ENCODE measurements around the gene CDKAL1.

DNA sequence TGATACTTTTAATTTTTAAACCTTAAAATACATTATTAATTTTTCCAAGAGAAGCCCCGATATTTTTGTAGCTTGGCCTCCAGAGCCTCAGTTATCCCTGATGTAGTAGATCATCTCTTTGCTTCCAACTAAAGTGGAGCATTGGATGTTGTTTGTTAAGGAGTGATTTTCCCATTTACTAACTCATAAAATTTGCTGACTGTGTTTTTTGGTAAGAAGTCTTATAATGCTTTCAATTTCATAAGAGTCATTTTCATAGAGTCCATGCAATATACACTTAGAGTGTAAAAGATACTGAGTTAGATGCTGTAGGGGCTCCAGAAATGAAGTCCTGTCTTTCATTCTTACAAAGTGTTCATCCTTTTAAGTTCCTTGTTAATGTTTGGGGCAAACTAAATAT is 46.8 kb downstream of the CDKAL1 start:
- TF ChIP-seq, protein P1, sequence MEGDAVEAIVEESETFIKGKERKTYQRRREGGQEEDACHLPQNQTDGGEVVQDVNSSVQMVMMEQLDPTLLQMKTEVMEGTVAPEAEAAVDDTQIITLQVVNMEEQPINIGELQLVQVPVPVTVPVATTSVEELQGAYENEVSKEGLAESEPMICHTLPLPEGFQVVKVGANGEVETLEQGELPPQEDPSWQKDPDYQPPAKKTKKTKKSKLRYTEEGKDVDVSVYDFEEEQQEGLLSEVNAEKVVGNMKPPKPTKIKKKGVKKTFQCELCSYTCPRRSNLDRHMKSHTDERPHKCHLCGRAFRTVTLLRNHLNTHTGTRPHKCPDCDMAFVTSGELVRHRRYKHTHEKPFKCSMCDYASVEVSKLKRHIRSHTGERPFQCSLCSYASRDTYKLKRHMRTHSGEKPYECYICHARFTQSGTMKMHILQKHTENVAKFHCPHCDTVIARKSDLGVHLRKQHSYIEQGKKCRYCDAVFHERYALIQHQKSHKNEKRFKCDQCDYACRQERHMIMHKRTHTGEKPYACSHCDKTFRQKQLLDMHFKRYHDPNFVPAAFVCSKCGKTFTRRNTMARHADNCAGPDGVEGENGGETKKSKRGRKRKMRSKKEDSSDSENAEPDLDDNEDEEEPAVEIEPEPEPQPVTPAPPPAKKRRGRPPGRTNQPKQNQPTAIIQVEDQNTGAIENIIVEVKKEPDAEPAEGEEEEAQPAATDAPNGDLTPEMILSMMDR (IDR thresholded peaks at IDR 0.05; ENCODE audit: insufficient read depth, low read length) = no peak
- TF ChIP-seq REST (IDR thresholded peaks at IDR 0.05; ENCODE audit: insufficient replicate concordance, low read depth) (no peak), POLR2AphosphoS5 (IDR thresholded peaks at IDR 0.05; ENCODE audit: low read depth) (no peak), GABPA (IDR thresholded peaks at IDR 0.05; ENCODE audit: low read depth) (no peak), SPI1 (IDR thresholded peaks at IDR 0.05; ENCODE audit: borderline replicate concordance, low read depth) (no peak)
